NCI-H146 treated with DMSO at 0.1 percent for 48 hours (cell line): ENCODE measurements around the gene SFXN1.
A peak's percentile ranks its signal among the peaks of the same experiment; 100 is the strongest.
"Not testable (repeated sequence)": the region's sequence is repeated elsewhere in the genome, so short reads cannot be mapped to it uniquely, and the experiment has no call there.

Experiments used
- DNase-seq: peaks from one replicate; lab custom pipeline; 2025; ENCODE audit not compliant: unreplicated experiment; lab: John Stamatoyannopoulos, UW

The SFXN1 gene

DNA sequence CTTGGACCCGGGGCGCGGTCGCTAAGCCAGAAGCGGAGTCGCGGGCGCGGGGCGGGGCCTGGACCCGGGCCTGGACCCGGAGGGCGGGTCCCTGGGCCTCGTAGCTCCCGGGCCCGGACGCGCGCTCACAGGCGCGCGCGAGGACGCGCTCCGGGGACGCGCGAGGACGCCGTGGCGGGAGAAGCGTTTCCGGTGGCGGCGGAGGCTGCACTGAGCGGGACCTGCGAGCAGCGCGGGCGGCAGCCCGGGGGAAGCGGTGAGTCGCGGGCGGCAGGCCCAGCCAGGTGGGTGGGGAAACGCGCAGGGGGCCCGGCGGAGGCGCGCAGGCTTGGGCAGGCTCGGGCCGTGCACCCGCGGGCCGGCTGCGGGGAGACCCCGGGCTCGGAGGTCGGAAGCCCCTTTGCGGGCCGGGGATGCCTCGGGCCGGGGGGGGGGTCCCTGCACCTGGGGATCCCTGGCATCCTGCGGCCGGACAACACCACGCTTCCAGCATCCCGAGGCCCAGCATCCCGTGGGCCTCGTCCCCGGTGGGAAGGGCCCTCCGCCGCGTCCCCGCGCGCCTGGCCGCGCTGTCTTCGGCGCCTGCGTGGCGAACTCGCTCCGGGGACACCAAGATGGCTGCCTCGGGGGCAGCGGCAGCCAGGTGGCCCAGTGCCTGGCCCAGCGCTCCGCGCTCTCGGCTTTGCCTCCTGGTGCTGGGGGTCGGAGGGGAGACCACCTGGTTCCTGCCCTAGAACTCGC lies at the start of gene SFXN1:
TSS of gene SFXN1 (plus strand) at position 177 of the 741 bp plus-strand sequence. CDS start 13,544 bp downstream, outside the sequence.
- DNase-seq = peak; percentile 20

- no peak for DNase-seq
Measured at GRCh38 chr5:175434800-175435199, 43.6 kb upstream of the SFXN1 start.

- DNase-seq = no peak
Measured at GRCh38 chr5:175436359-175436758, 42.0 kb upstream of the SFXN1 start.

DNA sequence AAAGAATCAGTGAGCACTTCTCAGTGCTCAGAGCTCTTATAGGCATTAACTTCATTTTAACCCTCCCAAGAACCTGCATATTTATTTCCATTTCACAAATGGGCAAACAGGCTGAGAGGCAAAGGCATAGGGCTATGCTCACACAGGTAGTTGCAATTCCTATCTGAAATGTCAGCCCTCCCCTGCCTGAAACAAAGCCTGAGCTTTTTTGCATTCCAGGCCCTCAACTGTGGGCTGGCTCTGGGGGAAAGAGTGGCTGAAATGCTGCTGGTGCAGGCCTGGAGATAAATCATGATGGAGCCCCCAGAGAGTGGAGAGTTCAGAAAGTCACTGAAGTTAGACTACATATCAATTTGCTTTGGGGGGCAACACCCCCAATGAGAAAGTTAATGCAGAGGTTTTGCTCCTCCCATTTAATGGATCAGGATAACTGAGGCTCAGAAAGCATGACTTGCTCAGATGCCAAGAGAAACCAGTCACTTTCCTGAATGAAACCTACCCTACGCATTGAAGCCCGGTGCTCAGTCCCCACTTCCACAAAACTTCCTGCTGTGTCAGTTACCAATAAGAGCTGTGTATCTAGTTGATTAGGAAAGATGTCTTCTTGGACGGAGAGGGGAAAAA lies 40.0 kb upstream of the SFXN1 start:
- no peak for DNase-seq

- no peak for DNase-seq
Measured at GRCh38 chr5:175443514-175444059, 34.8 kb upstream of the SFXN1 start.

GRCh38 chr5:175444060-175444904 lies 34.1 kb upstream of the SFXN1 start, which contains the start of gene DRD1:
Gene DRD1 (minus strand): TSS chr5:175444182. CDS start chr5:175443099, 1,083 bp downstream.
- DNase-seq = peak; percentile 33

- DNase-seq = no peak
Measured at GRCh38 chr5:175444905-175445456, 33.4 kb upstream of the SFXN1 start.

- DNase-seq = not testable (repeated sequence)
Measured at GRCh38 chr5:175446378-175446777, 32.0 kb upstream of the SFXN1 start.

GRCh38 chr5:175447571-175447970 lies 30.8 kb upstream of the SFXN1 start:
- no peak for DNase-seq

DNA sequence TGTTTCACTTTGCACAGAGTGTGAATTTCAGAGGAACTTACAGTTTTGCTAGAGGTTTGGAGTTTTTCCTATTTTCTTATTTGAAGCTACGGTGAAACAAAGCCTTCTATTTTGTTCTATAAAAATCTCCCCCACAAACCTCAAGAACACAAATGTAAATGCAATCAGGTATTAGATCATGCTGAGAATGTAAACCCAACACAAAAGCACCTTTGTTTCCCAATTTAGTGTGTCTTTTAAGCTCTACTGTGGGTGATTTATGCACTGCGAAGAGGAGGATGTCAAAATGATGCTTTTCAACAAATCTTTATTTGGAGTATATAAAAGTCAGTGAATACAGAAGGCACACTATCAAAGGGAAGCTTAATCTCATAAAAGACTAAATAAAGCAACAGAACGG lies 30.1 kb upstream of the SFXN1 start:
- no peak for DNase-seq

- DNase-seq = no peak
Measured at GRCh38 chr5:175452166-175452565, 26.2 kb upstream of the SFXN1 start.

GRCh38 chr5:175454338-175454737 lies 24.0 kb upstream of the SFXN1 start:
- not testable (repeated sequence) for DNase-seq

- DNase-seq = no peak
Measured at GRCh38 chr5:175456105-175456742, 22.1 kb upstream of the SFXN1 start.

GRCh38 chr5:175457466-175457865 lies 20.9 kb upstream of the SFXN1 start:
- no peak for DNase-seq

DNA sequence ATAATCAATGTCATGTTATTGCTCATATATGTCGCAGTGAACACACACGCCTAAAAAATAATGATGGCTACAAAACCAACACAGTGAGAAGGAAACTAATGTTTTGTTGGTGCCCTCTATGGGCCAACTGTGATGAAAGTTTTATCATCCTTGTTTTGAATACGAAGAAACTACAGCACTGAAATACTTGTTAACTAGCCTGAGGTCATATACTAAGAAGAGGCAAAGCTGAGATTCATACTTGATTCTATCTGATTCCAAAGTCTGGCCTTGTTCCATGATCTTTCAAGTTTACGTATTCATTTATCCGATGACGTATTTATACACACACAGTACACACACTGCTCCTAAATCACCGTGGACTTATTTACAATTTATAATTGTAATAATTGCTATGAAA lies 18.2 kb upstream of the SFXN1 start:
- DNase-seq = no peak

DNA sequence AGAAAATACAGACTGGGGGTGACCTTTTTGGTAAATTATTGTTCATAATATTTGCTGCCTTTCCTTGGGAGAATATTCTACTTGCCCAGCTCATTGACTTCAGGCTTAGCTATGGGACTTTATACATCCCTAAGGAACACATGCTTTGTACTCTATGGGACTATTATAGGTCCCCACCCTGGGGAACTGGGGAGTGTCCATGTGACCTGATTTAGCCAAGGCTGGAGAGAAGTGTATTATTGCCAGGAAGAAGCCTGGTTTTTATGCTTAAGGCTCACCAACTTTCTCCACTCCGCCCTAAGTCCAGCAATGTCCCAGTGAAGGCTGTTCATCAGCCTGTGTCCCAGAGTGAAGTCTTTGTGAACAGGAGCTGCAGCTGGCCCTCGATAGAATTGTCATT lies 17.8 kb upstream of the SFXN1 start:
- DNase-seq = no peak

GRCh38 chr5:175461370-175461769 lies 17.0 kb upstream of the SFXN1 start:
- DNase-seq = no peak

DNA sequence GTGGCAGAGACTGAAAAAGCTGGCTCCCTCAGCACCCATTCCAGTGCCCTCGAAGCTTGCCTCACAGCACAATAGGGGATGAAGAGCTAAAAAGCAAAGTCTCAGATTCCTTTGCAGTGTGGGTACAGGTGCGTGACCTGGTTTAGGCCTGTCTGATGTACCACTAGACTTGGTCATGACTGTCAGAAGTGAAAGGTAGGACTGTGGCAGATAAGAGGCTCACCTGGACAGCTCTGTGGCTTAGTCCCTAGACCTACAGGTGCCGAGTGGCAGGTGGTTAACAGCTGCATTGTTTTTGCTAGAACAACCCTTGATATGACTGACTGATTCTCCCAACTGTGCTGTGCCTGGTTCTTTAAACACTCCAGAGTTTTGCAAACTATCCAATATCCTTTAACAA lies 14.7 kb upstream of the SFXN1 start:
- no peak for DNase-seq

DNA sequence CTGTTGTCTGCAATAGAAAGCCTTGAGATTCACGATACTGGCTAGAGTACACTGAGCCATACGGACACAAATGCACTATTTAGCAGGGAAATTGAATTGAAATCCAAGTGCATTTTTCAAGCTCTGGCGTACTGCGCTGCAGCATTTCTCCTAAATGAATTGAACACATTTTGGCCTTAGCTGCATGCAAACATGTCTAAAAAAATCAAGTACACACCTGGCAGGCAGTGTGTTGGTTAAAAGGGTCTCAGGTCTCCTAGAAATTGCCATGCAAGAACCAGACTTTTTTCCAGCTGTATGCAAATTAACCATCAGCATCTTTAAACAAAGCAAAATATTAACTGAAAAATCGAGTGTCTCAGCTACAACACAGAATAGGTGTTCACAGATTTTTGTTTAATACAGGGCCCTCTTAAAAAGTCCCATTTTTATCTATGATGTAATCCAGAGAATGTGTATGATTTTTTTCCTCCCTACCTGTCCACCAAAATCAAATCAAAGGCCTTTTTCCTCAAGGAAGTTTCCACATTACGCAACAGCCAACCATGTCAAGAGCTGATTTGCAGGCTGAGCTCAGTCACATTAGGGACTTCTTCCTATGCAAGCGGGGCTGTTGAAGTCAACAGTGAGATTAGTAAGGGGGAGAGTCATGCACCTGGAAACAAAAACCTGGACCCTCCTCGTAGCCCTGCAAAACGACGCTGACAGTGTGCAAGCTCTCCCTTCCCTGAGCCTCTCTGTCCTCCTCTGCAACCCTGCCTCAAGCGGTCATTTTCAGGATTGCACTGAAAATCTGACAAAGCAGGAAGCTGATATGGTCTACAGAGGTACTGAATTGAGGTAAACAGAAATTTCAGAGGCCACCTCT lies 14.1 kb upstream of the SFXN1 start:
- DNase-seq = peak; percentile 54

DNA sequence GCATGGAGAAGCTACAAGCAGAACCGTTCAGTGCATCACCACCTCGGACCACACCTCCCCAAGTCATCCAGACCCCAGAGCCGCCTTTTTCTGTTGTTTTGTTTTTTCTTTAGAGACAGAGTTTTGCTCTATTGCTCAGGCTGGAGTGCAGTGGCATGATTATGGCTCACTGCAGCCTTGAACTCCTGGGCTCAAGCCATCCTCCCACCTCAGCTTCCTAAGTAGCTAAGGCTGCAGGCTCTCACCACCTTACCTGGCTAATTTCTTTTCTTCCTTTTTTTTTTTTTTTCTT lies 13.5 kb upstream of the SFXN1 start:
- no peak for DNase-seq
